Heart right ventricle (tissue), 16 donors: ENCODE data around the gene SGCE. TPM values are rescaled to one million over a fixed set of nuclear protein-coding genes. Genes with fewer than 3 reads are reported as not detected.

Experiments used
- ATAC-seq, 8 donors: fragments of 200-7000 bp; cut with Tn5 transposase; one replicate each; pipeline ENCODE4 v1.9.1; 2020; ENCODE audit warnings: mild to moderate bottlenecking in 8 of 8, moderate library complexity in 8 of 8, moderate number of reproducible peaks in 1 of 8
- DNase-seq, 2 donors: peaks; one replicate each; pipeline ENCODE4 v3.0.0-alpha.2; 2020
- H3K27ac ChIP-seq, 10 donors: fragments of 200-600 bp; sonication (generic) in 2 of 10; one replicate each; pipeline versions ENCODE4 v1.5.0 to v1.8.0; 2020 to 2022; ENCODE audit warnings: mild to moderate bottlenecking in 3 of 10
- H3K27me3 ChIP-seq, 7 donors: fragments of 200-600 bp; one replicate each; pipeline ENCODE4 v1.8.0; 2021 to 2022; ENCODE audit warnings: mild to moderate bottlenecking in 2 of 7
- H3K36me3 ChIP-seq, 9 donors: fragments of 200-600 bp; sonication (generic) in 1 of 9; one replicate each; pipeline versions ENCODE4 v1.5.0 to v1.8.0; 2020 to 2022; ENCODE audit warnings: mild to moderate bottlenecking in 2 of 9
- H3K4me1 ChIP-seq, 9 donors: fragments of 200-600 bp; sonication (generic) in 1 of 9; one replicate each; pipeline versions ENCODE4 v1.5.0 to v1.8.0; 2020 to 2022; ENCODE audit warnings: mild to moderate bottlenecking in 4 of 9
- H3K4me3 ChIP-seq, 10 donors: fragments of 200-600 bp; sonication (generic) in 2 of 10; one replicate each; pipeline versions ENCODE4 v1.5.0 to v1.8.0; 2020 to 2022; ENCODE audit warnings: mild to moderate bottlenecking in 7 of 10, moderate library complexity in 2 of 10
- H3K9me3 ChIP-seq, 11 donors: fragments of 200-600 bp in 10 of 11; sonication (generic) in 2 of 11; one replicate each; pipeline versions ENCODE4 v1.5.0 to v1.8.0; 2013 to 2022; ENCODE audit warnings: mild to moderate bottlenecking in 2 of 11, control low read depth in 1 of 11, moderate library complexity in 1 of 11
- CTCF ChIP-seq, 9 donors: fragments of 200-600 bp; sonication (generic) in 2 of 9; IDR thresholded peaks; one replicate each; pipeline versions ENCODE4 v1.5.0 to v1.8.0; 2021 to 2022; ENCODE audit warnings: antibody characterized with exemption in 9 of 9, mild to moderate bottlenecking in 5 of 9, moderate library complexity in 1 of 9
- WGBS, 2 donors: extraction: QIAGEN DNeasy Blood & Tissue Kit; methylation state at CpG; one replicate each; pipeline ENCODE4 v1.1.7; 2013; ENCODE audit warnings: inconsistent platforms in 1 of 2; 5-methylcytosine and 5-hydroxymethylcytosine counted together
- intact Hi-C, 10 donors: fragments of 100-400 bp; cut with DNase I; formaldehyde crosslinking; loops; one replicate each; pipeline versions ENCODE4 v1.11.1 to v1.14.2; 2022
- polyA plus RNA-seq, 2 donors: library from polyadenylated mRNA; stranded (reverse); fragments of 200-250 nt; gene quantifications; one replicate each; pipeline ENCODE4 v1.2.3, GENCODE V29; 2013
- total RNA-seq, 10 donors: library from RNA; stranded (reverse); fragmentation: NEBNext Ultra II Directional in 3 of 10; extraction: Animal tissue kit (Norgen Biotek cat#: 25700) in 3 of 10; gene quantifications; one replicate each; pipeline versions ENCODE4 v1.2.1 to v1.2.4, GENCODE V29; 2021 to 2023
- donor health status: Arrhythmogenic right ventricular cardiomyopathy.
- donor health status: ischemic (EF 13 %, LVEDD 7.1; RV severe dilation, severe dysfunction).
- donor health status: healthy with polysubstance abuse.
- donor health status: DM: no; HTN: yes; CAD: no.
- donor health status: DM: no; HTN: no; CAD: no.
- donor health status: ischemic (EF 25% LVEDD 6.9; RV normal size, moderate dysfunction).
- donor health status: ischemic (EF 25% LVEDD 5.7; RV mildly dilated, moderate dysfunction).
- donor health status: healthy.
- donor health status: DM: yes; HTN: yes; CAD: no.
- donor health status: Ischemic cardiomyopathy.
- donor health status: ischemic (EF 35%, LVEDD 5.7; RV mildly dilated, moderate dysfunction).
- donor health status: nonischemic (EF 11% LVEDD 7.7; RV severe dilation, severe dysfunction).
- donor health status: DM: yes; HTN: yes; CAD: no.
- donor health status: PGD.
- donor health status: ischemic (EF 29% LVEDD 5.4; RV normal size, mild dysfunction).
- donor health status: nonischemic (EF 23%, LVEDD 6.1; RV moderate dilation, normal function).

SGCE gene
- total and polyA plus RNA-seq, 12 donors, result 11.5 to 31.1 (median 21.2) TPM

- Histone ChIP-seq H3K4me1 (no peaks in the 10 kb centered on the region), H3K36me3 (peaks cover 0 to 39% (median 0%) of the 10 kb centered on the region in 9 donors), H3K27ac (no peak overlapping the region), H3K9me3 (peaks cover 0 to 51% (median 12%) of the 10 kb centered on the region in 11 donors), H3K27me3 (no peaks in the 10 kb centered on the region), H3K4me3 (no peak overlapping the region)
- DNase-seq (no peak), ATAC-seq (no peak)
- intact Hi-C loops, result no loop called here
- TF ChIP-seq CTCF (IDR thresholded peaks at IDR 0.05), result no peak
- WGBS, 2 donors, result 99 to 100% methylated on average over 2 of the region's 2 CpGs
Measured at GRCh38 chr7:94576316-94576715, 79.6 kb downstream of the SGCE start.

- no peaks in the 10 kb centered on the region for H3K4me1 ChIP-seq
- peaks cover 0 to 51% (median 12%) of the 10 kb centered on the region in 11 donors for H3K9me3 ChIP-seq
- intact Hi-C loops, result no loop called here
- H3K27me3 ChIP-seq, result no peaks in the 10 kb centered on the region
- peaks cover 0 to 45% (median 0%) of the 10 kb centered on the region in 9 donors for H3K36me3 ChIP-seq
- DNase-seq, result no peak
- WGBS, 2 donors, result 97 to 100% methylated on average over 2 of the region's 2 CpGs
- no peak for TF ChIP-seq CTCF (IDR thresholded peaks at IDR 0.05)
- no peak overlapping the region for H3K27ac ChIP-seq
- no peak overlapping the region for H3K4me3 ChIP-seq
- no peak for ATAC-seq
Measured at GRCh38 chr7:94575646-94576045, 80.3 kb downstream of the SGCE start.

GRCh38 chr7:94571816-94572215 lies 84.1 kb downstream of the SGCE start:
- DNase-seq (no peak), ATAC-seq (no peak)
- H3K9me3 ChIP-seq, result peaks cover 0 to 51% (median 12%) of the 10 kb centered on the region in 11 donors
- H3K4me3 ChIP-seq, result no peak overlapping the region
- no peak for TF ChIP-seq CTCF (IDR thresholded peaks at IDR 0.05)
- H3K27ac ChIP-seq, result no peak overlapping the region
- no peaks in the 10 kb centered on the region for H3K4me1 ChIP-seq
- H3K36me3 ChIP-seq, result peaks cover 0 to 38% (median 0%) of the 10 kb centered on the region in 9 donors
- H3K27me3 ChIP-seq, result no peaks in the 10 kb centered on the region
- intact Hi-C loops, result no loop called here

- H3K4me1 ChIP-seq, result no peaks in the 10 kb centered on the region
- no peaks in the 10 kb centered on the region for H3K27me3 ChIP-seq
- H3K27ac ChIP-seq, result no peak overlapping the region
- ATAC-seq (no peak), DNase-seq (no peak)
- TF ChIP-seq CTCF (IDR thresholded peaks at IDR 0.05), result no peak
- peaks cover 0 to 10% (median 0%) of the 10 kb centered on the region in 11 donors for H3K9me3 ChIP-seq
- no peak overlapping the region for H3K4me3 ChIP-seq
- intact Hi-C loops, result no loop called here
- H3K36me3 ChIP-seq, result peaks cover 0 to 10% (median 0%) of the 10 kb centered on the region in 9 donors
Measured at GRCh38 chr7:94567396-94567795, 88.5 kb downstream of the SGCE start.
